Neuron (in vitro differentiated cells): ENCODE data around the gene FBXO21.
"Not testable (repeated sequence)": the region's sequence is repeated elsewhere in the genome, so short reads cannot be mapped to it uniquely, and the experiment has no call there.

ENCODE experiments used
- H2AFZ ChIP-seq: one replicate; pipeline ENCODE4 v1.6.1; 2013; ENCODE audit warnings: low read depth, mild to moderate bottlenecking, inconsistent platforms, low read length, moderate library complexity
- H3K27me3 ChIP-seq: one replicate; pipeline ENCODE4 v1.6.1; 2013; ENCODE audit warnings: low read length; ENCODE audit not compliant: insufficient read depth
- H3K36me3 ChIP-seq: one replicate; pipeline ENCODE4 v1.6.1; 2013; ENCODE audit warnings: low read length; ENCODE audit not compliant: insufficient read depth
- H3K4me1 ChIP-seq: one replicate; pipeline ENCODE4 v1.6.1; 2013; ENCODE audit warnings: low read length; ENCODE audit not compliant: insufficient read depth
- H3K4me3 ChIP-seq: 2 replicates; pipeline ENCODE4 v1.5.1; 2013; ENCODE audit warnings: mild to moderate bottlenecking, low read length, moderate library complexity
- H3K9me3 ChIP-seq: one replicate; pipeline ENCODE4 v1.6.1; 2013; ENCODE audit warnings: low read length

The FBXO21 gene

DNA sequence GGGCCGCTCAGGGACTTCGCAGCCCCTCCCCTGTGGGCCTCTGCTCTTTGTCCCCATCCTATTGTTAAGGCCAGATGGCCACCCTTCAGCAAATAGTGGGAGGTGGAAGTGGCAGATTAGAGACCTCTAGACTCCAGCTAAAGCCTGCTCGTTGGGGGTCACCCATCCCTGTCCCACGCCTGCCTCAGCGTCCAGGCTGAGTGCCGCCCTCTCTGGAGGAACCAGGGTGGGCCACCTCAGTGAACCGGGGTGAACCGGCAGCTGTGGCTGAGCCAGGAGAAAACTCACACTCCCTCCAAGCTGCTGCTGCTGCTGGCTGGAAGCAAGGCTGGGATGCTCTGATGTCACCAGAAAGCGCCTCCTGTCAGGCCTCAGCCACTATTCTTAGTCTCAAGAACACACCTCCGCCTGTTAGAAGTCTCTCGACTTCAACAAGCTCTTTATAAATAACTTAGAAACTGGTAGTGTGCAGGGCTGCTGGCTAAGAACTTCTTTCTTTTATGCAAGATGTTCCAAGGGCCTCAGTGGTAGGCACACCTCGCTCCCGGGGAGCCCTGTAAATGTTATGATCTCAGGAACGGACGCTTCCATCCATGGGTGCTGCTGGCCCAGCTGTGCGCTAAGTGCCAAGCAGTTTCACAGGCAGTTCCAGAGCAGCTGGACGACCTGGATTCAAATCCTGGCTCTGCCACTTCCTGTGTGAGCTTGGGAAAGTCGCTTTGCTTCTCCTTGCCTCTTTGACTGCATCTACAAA is 71.3 kb downstream of the FBXO21 start:
- Histone ChIP-seq H3K36me3 (no peaks in the 10 kb centered on the region), H3K9me3 (no peaks in the 10 kb centered on the region), H3K27me3 (no peaks in the 10 kb centered on the region), H2AFZ (no peak overlapping the region), H3K4me1 (peaks cover 11% of the 10 kb centered on the region), H3K4me3 (no peak overlapping the region)

DNA sequence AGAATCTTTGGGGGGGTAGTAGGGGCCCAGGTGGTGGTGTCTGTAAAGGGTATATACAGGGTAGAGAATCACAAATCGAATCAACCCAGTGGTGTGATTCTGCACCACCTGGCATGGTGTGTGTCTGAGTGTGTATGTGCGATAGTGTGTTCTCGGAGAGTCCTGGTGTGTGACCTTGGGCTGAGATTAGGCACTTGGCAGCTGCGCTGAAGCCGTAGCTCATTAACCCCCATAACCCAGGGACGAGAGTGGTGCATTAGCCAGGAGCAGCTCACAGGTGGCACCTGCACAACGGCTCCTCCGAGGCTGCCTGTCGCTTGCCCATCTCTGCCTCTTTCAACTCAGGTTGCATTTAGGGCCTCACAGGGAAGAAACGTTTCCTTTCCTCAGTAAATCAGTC is 75.5 kb downstream of the FBXO21 start:
- Histone ChIP-seq H3K4me1 (peaks cover 11% of the 10 kb centered on the region), H3K36me3 (no peaks in the 10 kb centered on the region), H3K27me3 (peaks cover 2% of the 10 kb centered on the region), H3K9me3 (no peaks in the 10 kb centered on the region), H3K4me3 (no peak overlapping the region), H2AFZ (no peak overlapping the region)

DNA sequence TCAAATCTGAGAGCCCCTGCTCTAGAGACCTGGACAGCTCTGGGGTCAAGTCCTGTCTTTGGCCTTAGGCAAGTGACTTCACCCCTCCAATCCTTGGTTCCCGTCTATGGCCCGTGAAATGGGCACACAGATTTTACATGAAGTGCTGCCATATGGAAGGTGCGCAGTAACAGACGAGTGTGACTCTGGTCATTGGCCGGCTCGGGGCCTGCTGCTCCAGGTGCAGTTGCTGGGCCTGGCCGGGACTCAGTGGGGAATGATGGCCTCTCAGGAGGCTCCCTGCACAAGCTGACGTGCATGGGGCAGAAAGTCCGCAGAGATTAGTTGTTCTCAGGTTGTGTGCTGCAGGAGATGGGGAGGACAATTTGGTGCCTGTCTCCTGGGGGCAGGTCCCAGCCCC is 77.0 kb downstream of the FBXO21 start:
- Histone ChIP-seq H3K27me3 (peaks cover 2% of the 10 kb centered on the region), H3K4me1 (no peaks in the 10 kb centered on the region), H2AFZ (no peak overlapping the region)

DNA sequence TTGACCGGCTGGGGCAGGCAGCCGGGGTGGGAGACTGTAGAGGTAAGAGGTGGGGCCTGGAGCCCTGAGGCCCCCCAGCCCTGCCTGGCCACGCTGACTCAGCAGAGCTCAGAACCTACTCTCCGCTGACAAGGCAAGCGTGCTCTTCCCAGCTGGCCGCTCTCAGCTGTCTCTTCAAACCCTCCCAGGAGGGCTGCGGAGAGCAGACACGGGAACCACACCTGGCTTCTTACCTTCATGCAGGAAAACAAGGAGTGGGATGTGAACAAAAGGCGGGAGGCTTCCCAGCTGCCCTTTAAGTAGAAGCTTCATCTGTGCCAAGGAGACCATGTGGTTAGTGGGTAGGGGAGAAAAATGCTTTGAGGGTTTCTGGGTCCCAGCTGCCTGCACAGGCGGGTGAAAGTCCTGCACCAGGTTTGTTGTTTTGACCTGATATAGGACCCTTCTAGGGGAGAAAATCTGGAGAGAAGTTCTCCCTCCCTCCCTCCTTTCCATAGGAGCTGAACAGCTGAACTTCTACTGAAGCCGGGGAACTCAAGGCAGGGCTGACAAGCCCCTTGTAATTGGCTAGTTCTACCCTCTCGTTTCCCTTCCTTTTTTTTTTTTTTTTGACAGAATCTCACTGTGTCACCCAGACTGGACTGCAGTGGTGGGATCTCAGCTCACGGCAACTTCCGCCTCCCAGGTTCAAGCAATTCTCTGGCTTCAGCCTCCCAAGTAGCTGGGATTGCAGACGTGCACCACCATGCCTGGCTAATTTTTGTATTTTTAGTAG is 78.3 kb downstream of the FBXO21 start:
- Histone ChIP-seq H3K9me3 (no peaks in the 10 kb centered on the region), H3K36me3 (no peaks in the 10 kb centered on the region), H2AFZ (no peak overlapping the region), H3K4me3 (no peak overlapping the region), H3K4me1 (no peaks in the 10 kb centered on the region), H3K27me3 (peaks cover 2% of the 10 kb centered on the region)

More for the DNA sequence above, 77.0 kb downstream of the FBXO21 start:
- Histone ChIP-seq H3K4me3 (no peak overlapping the region), H3K9me3 (no peaks in the 10 kb centered on the region), H3K36me3 (no peaks in the 10 kb centered on the region)

DNA sequence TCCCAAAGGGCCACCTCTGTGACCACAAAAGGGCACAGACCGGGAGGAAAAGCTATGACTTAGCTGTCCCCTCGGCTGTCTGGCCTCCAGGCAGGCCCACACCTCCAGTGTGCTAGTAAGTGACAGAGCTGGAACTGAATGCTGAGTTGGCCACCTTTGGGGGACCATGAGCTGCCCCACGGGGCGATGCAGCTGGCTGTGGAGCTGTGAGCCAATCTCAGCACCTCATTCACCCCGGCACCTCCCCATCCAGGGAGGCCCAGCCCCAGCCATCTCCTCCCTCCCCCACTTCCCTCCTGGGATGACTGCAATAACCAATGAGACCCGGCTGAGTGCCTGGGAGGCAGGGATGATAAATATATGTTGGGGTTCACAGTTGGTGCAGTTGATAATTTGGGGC is 78.9 kb downstream of the FBXO21 start:
- no peak overlapping the region for H2AFZ ChIP-seq
- no peak overlapping the region for H3K4me3 ChIP-seq
- H3K36me3 ChIP-seq = no peaks in the 10 kb centered on the region
- no peaks in the 10 kb centered on the region for H3K4me1 ChIP-seq
- peaks cover 2% of the 10 kb centered on the region for H3K27me3 ChIP-seq
- no peaks in the 10 kb centered on the region for H3K9me3 ChIP-seq

DNA sequence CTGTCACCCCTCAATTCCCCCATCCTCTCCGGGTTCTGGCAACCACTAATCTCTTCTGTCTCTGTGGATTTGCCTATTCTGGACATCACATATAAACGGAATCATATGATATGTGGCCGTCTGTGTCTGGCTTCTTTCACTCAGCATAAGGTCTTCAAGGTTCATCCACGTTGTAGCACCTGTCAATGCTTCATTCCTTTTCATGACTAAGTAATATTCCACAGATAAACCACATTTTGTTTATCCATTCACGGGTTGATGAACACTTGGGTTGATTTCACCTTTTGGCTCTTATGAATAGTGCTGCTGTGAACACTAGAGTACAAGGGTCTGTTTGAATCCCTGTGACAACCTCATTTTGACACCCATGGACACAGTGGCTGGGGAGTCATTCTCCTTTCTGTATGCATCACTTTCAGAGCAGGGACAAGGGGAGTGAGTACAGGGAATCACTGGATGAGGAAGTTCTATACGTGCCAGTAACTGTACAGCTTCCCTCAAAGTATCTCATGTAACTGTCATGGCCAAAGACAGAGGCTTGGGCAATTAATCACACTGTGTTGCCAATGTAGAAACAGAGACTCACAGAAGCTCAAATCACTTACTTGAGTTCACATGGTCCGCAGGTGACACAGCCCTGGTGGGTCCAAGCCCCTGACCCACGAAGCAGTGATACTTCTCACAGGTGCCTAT is 80.2 kb downstream of the FBXO21 start:
- Histone ChIP-seq H3K4me1 (no peaks in the 10 kb centered on the region), H3K36me3 (no peaks in the 10 kb centered on the region), H3K27me3 (peaks cover 2% of the 10 kb centered on the region), H2AFZ (no peak overlapping the region), H3K4me3 (no peak overlapping the region), H3K9me3 (no peaks in the 10 kb centered on the region)

DNA sequence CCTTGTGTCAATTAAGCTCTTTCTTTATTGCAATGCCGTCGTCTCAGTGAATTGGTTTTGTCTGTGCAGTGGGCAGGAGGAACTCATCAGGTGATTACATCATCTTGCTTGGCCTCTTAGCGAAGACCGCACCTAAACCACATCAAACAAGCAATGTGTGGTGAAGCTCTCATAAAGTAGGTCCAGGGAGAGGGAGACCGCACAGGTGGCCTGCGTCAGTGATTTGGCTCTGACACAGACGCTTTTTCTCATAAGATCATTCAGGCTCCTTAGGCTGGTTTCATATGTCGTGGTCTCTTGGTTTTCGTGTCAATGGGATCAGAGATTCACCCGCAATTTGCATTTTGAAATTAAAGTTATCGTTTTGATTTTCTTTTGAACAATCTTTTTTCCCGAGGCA is 84.4 kb downstream of the FBXO21 start:
- peaks cover 10% of the 10 kb centered on the region for H3K4me1 ChIP-seq
- no peak overlapping the region for H2AFZ ChIP-seq
- H3K27me3 ChIP-seq = peaks cover 13% of the 10 kb centered on the region
- no peaks in the 10 kb centered on the region for H3K36me3 ChIP-seq
- H3K4me3 ChIP-seq = no peak overlapping the region
- no peaks in the 10 kb centered on the region for H3K9me3 ChIP-seq

DNA sequence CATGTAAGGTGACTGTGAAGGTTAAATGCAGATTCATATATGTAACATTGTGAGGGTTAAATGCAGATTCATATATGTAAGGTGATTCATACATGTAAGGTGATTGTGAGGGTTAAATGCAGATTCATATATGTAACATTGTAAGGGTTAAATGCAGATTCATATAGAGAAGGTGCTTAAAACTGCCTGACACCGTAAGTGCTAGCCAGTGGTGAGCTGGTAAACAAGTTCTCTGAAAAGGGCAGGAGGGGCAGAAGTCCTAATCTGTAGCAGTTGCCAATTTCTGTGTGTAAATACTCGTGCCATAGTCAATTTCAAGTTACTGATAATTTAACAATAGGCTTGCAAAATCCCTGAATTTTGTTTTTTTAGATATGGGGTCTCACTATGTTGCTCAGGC is 86.3 kb downstream of the FBXO21 start:
- H3K9me3 ChIP-seq, H3K36me3 ChIP-seq, H3K4me3 ChIP-seq, H2AFZ ChIP-seq: not testable (repeated sequence)
- Histone ChIP-seq H3K4me1 (peaks cover 10% of the 10 kb centered on the region), H3K27me3 (peaks cover 14% of the 10 kb centered on the region)

DNA sequence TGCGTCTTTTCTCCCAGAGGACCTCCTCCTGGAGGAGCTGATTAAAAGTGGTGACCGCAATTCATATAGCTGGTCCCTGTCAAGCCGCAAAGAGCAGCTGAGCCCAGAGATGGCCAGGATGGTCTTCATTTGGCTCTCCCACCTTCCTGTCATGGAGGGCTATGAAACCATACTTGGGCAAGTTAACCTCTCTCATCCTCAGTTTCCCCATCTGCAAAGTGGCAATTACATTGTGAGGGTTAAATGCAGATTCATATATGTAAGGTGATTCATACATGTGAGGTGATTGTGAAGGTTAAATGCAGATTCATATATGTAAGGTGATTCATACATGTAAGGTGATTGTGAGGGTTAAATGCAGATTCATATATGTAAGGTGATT is 87.5 kb downstream of the FBXO21 start:
- peaks cover 25% of the 10 kb centered on the region for H3K27me3 ChIP-seq

DNA sequence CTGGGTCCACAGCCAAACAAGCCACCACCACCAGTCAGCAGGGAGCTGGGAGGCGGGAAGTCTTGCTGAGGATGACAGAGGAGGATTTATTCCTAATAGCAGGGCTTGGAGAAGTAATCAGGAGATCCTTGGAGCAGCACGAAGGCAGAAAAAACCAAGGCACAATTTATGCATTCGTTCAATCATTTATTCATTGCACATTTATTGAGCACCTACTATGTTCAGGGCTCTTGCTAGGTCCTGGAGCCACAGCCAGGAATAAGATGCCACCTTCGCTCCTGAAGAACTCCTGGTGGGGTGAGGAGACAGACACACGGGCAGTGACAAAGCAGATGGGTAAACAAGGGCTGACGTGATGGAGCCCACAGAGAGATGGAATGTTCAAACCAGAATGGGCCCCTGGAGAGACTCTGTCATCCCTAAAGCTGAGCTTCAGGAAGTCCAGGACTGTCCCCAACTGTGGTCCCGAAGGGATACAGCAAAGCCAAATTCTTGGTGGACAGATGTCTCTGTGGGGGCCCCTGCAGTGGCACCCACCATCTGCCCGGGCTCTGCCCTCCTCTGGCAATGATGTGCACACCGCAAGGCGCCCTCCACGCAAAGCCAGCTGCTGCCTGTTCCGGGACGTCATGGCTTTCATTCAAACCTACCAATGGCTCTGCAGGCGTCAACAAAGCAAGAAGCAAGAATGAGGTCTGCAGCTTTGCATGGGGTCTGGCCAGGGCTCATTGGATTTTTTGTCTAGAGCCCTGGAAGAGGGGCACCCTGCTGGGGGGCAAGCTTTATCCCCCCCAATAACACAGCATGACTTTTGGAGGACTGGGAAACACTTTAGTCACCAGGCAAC is 88.1 kb downstream of the FBXO21 start:
- Histone ChIP-seq H3K9me3 (no peaks in the 10 kb centered on the region), H2AFZ (no peak overlapping the region), H3K4me1 (peaks cover 10% of the 10 kb centered on the region), H3K27me3 (peaks cover 31% of the 10 kb centered on the region), H3K4me3 (no peak overlapping the region), H3K36me3 (no peaks in the 10 kb centered on the region)

More for the DNA sequence above, 87.5 kb downstream of the FBXO21 start:
- H3K4me3 ChIP-seq = no peak overlapping the region
- peaks cover 10% of the 10 kb centered on the region for H3K4me1 ChIP-seq
- no peak overlapping the region for H2AFZ ChIP-seq
- no peaks in the 10 kb centered on the region for H3K9me3 ChIP-seq
- no peaks in the 10 kb centered on the region for H3K36me3 ChIP-seq

DNA sequence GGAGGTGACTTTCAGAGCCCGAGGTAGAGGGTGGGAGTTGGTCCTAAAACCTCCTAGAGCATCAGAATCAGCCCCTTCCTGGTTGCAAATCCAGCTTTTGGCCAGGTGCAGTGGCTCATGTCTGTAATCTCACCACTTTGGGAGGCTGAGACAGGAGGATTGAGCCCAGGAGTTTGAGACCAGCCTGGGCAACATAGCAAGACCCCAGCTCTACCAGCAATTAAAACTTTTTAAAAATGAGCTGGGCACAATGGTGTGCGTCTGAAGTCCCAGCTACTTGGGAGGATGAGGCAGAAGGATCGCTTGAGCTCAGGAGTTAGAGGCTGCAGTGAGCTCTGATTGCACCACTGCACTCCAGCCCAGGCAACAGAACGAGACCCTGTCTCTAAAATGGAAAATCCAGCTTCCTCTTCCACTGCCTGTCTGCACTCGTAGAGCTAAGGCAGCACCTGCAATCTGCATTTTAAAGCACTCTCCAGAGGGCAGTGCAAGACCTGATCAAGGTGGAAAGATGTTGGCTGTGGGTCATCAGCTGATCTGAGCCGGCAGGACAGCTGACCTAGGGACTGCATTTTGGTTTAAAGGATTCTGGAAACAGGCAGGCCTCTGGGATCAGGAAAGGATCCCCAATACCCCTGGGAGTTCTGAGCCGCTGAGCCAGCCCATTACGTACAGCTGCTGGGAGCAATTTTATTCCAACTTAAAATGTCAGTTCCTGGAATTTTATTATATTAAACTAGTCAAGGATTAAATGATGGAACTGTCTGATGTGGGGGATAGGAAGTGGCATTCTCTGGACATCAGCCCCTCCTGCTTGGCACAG is 89.2 kb downstream of the FBXO21 start:
- H3K36me3 ChIP-seq = no peaks in the 10 kb centered on the region
- H3K4me3 ChIP-seq = no peak overlapping the region
- H3K4me1 ChIP-seq = peaks cover 14% of the 10 kb centered on the region
- no peaks in the 10 kb centered on the region for H3K9me3 ChIP-seq
- peaks cover 42% of the 10 kb centered on the region for H3K27me3 ChIP-seq
- no peak overlapping the region for H2AFZ ChIP-seq

DNA sequence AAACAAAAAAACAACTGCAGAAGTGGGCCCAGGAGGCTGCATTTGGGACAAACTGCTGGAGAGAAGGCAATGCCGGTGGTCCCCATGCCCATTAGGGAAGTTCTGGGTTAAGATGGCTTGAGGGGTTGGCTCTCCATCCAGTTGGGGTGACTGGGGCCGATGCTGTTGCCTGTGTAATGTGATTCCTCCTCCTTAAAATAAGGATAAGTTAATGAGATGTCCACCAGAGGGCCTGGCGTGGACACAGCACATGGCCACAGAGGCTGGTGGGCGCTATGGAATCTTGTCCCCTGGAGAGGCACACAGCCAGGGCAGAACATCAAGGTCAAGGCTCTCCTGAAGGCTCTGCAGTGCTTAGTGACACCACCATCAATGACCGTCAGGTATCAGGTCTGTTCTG is 90.0 kb downstream of the FBXO21 start:
- Histone ChIP-seq H3K4me3 (no peak overlapping the region), H3K9me3 (no peaks in the 10 kb centered on the region), H3K4me1 (peaks cover 14% of the 10 kb centered on the region), H3K27me3 (peaks cover 44% of the 10 kb centered on the region), H3K36me3 (no peaks in the 10 kb centered on the region), H2AFZ (no peak overlapping the region)
